NCI-H460 (cell line): Measurements from ENCODE around the gene CCDC148. TPM values are rescaled to one million over a fixed set of nuclear protein-coding genes. Genes with fewer than 3 reads are reported as not detected.
"Not testable (repeated sequence)": the region's sequence is repeated elsewhere in the genome, so short reads cannot be mapped to it uniquely, and the experiment has no call there.

ENCODE experiments used
- DNase-seq: peaks from one replicate; pipeline ENCODE4 v3.0.0-alpha.2; 2016; ENCODE audit warnings: low read depth; ENCODE audit errors: extremely low read depth
- total RNA-seq: library from RNA; depleted of rRNA; stranded (reverse); fragments of >200 nt; shearing (Covaris generic); gene quantifications from 2 replicates; pipeline ENCODE4 v1.2.3, GENCODE V29; 2014

CCDC148 gene
- total RNA-seq, 1 experiment from 2014 or later: 0.32 TPM

DNA sequence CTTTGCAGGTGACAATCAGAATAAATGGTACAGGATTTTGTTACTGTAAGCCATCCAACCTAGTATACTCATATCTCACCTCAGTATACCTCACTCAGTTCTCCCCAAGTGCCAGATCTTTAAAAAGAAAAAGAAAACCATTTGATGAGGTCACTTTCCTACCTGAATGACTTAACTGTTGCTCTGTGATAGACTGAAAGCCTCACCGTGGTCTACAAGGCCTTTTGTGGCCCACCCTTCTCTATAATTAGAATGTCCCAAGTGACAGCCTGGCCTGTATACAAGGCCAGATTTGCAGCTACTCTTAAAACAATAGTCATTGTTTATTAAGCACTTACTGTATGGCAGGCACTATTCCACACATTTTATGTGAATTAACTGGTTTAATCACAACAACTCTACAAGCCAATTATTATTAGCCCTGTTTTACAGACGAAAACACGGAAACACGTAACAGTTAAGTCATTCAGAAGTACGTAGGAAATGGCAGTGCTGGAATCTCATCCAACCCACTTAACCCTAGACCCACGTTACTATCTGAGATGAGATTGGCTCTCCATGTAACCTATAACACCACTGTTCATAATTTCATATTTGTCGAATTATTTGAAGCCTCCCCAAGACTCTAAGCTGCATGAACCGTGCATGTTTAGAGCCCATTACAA is 28.5 kb upstream of the CCDC148 start:
- no peak for DNase-seq

DNA sequence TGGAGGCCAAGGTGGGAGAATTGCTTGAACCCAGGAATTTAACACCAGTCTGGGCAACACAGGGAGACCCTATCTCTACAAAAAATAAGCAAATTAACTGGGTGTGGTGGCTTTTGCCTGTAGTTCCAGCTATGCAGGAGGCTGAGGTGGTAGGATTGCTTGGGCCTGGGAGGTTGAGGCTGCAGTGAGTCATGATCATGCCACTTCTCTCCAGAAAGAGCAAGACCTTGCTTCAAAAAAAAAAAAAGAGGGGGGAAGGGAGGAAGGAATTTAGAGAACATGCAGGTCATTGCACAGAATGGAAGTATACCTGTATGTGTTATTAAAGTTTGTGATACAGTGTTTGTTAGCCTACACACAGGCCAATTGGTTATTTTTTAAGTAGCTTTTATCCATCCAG is 26.0 kb upstream of the CCDC148 start:
- no peak for DNase-seq

GRCh38 chr2:158481116-158481515 is 24.6 kb upstream of the CCDC148 start:
- DNase-seq: no peak

DNA sequence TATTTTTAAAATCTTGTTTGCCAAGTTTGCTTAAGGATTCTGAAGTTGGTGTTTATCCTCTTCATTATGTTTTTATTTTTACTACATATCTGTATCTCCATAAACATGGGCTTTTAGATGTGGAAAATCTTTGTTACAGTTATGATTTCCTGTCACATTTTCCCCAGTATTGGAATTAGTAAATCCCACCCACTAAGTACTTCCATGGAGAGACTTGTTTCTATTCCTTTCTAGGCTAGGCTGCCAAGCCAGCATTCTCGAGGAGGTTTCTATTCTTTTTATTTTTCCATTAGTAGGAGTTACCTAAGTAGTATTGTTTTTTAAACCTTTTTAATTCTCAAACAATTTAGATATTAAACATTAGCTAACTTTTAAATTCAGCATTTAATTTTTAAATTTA is 22.3 kb upstream of the CCDC148 start:
- DNase-seq: no peak

GRCh38 chr2:158478237-158478636 is 21.7 kb upstream of the CCDC148 start:
- no peak for DNase-seq

- no peak for DNase-seq
These were observed 20.6 kb upstream of the CCDC148 start for GRCh38 chr2:158477202-158477601.

GRCh38 chr2:158474526-158475011 is 18.0 kb upstream of the CCDC148 start:
- not testable (repeated sequence) for DNase-seq

DNA sequence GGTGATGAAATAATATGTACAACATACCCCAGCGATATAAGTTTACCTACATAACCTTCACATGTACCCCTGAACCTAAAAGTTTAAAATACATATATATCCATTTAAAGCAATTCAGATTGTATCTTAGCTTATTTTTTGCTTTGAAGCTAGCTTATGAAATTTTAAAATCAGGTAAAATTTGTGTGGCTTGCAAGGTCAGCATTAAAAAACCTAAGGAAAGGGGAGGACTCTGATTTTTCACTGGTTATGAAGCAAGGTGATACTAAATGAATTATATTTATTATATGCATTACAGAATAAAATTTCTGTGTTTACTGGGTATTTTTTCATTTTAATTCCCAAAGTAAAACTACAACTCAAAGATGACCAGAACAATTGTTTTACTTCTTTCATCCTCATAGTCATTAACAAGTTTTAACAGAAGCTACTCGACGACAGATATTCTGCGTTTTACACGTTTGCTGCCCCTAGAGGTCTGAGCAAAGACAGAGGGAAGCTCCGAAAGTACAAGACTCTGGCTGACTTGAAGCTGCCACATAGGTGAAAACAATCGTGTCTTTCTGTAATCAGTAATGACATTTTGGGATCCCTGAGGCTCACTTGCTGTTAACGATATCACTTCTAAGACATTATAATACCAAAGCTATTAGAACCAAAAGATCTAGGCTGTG is 17.3 kb upstream of the CCDC148 start:
- DNase-seq: no peak

DNA sequence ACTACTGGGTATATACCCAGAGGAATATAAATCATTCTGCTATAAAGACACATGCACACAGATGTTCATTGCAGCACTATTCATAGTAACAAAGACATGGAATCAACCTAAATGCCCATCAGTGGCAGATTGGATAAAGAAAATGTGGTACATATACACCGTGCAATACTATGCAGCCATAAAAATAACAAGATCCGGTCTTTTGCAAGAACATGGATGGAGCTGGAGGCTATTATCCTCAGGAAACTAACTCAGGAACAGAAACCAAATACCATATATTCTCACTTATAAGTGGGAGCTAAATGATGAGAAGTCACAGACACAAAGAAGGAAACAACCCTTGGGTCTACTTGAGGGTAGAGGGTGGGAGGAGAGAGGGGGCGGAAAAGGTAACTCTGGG is 16.7 kb upstream of the CCDC148 start:
- DNase-seq: not testable (repeated sequence)

GRCh38 chr2:158472829-158473228 is 16.3 kb upstream of the CCDC148 start:
- DNase-seq: not testable (repeated sequence)

DNA sequence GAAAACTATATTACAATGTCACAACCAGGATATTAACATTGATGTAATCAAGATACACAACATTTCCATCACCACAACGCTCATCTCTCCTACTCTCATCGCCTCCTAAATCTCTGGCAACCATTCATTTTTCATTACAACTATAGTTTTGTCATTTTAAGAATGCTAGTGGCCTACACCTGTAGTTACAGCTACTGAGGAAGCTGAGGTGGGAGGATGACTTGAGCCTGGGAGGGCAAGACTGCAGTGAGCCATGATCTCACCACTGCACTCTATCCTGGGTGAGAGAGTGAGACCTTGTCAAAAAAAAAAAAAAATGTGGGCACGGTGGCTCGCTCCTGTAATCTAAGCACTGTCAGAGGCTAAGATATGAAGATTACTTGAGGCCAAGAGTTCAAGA is 10.7 kb upstream of the CCDC148 start:
- DNase-seq: no peak

- DNase-seq: no peak
These were observed 8.1 kb upstream of the CCDC148 start for GRCh38 chr2:158464426-158465281.

GRCh38 chr2:158463496-158464095 is 7.0 kb upstream of the CCDC148 start:
- DNase-seq: no peak

DNA sequence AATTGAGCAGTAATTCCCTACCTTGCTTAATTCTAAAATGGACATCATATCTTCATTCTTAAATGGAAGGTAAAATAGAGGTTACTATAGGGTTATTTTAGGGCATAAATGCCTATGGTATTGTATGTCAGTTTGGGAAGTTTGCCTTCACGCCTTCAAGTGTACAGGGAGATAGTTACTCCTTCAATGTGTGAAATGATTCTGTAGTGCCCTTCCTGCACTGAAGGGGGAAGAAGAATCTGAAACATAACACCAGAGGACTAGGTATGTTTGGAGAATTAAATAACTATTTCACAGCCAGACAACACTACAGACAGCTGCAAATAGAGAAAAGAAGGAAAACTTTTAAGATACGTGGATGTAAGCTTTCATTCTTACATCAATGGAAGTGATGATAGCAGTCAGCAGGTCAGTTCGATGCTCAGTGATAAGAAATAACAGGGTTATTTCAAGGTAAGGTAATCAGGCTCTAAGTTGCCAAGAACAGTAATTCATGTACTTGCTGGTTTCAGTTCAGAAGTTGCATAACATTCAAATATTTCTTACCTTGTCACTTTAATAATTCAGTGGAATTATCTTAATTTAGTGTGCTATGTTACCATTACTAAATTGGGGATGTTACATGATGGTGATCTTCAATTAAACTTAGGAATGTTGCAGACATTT is 4.2 kb upstream of the CCDC148 start:
- no peak for DNase-seq

DNA sequence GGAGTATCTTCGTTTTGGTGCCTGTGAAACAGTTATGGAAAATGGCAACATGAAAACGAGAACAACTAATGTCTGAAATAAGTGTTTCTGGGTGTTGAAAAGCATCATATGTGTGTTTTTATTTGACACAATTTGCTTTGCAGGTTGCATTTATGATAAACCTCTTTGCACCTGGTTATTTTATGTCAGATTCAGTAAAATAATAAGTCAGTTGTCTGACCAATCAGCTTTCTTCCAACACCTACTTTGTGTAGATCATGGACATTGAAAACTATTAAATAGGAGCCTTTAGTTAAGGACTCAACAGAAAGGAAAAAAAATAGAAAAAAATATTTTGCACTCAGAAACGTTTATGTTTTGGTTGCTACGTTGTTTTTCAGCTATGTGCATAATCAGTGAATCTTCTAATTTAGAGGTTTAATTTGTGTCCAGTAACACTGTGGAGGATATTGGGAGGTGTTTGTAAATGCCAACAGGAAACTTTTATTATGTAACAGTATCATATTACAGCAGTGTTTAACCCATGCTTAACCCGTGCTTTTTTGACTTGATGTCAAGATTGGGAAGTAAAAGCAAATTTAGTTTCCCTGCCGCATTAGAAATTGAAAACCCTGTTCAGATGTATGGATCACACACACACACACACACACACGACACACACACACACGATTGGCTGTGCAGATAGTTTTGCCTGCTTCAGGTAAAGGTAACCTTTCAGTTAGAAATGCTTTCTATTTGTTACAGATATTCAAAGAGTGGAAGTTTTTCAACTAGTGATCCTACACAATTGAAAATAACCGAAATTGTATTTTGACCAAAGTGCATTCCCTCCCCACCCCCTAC is 2.8 kb upstream of the CCDC148 start:
- DNase-seq: no peak

GRCh38 chr2:158458617-158458920 is 2.0 kb upstream of the CCDC148 start:
- DNase-seq: no peak

DNA sequence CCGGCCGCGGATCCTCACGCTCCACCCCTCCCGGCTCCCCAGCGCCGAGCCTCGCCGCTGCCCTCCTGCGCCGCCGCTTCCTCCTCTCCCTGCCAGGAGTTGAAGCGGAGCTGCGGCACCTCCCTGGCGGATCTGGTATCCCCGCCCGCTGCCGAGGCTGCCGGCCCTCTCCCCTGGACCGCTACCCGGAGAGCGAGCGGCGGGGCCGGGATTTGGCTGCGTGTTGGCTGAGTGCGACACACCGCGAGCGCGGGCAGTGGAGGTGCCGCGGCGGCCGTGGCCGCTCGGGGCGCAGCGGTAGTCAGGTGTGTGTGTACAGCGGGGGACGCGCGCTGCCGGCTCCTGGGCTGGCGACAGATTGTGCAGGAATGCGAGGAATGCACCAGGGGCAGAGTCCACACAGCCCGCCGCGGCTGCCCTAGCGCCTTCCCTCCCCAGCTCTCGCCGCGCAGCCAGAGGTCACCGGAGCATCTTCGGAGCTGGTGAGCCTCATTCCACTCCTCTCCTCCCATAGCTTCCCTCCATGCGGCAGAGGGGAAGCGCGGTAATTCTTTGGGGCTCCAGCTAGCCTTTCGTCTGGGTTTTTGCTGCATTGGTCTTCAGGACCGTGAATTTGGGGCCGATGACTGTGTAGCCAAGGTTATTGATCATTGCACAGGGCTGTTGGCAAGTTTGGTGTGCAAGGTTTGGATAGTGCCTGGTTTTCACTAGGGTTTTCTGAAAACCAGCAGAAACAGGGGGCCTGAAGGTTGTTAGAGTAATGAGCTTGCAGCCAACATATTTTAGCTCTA is 1.5 kb upstream of the CCDC148 start:
- DNase-seq: peak; percentile 54

DNA sequence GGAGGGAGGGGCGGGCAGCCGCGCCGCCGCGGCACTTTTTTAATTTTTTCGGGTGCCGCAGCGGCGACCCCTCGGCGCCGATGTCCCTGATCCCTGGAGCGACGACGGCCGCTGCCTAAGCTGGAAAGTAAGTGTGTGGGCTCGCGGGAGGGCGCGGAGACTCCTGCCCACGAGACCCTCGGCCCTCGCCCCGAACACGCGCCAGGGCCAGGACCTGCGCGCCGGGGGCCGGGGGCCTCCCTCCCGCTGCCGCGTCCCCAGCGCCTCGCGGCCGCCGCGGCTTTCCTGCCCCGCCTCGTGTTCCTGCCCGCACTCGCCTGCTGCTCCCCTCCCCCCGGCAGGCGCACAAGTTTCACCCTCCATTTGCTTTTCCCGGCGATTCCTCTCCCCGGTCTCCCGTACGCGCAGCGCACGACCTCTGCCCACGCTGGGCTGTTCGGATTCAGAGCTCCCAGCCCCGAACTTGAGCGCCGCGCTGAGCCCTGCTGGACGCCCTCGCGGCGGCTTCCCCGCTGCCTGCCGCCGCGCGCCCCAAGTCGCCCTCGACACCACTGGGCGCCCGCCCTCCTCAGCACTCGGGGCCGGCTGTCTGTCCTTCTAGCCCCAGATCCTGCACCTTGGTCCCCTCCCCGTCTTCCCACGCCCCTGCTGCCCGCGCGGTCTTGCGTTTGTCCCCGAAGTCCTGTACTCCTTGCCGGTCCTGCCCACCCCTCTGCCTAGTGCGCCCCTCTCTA is 706 bp upstream of the CCDC148 start:
- DNase-seq: peak; percentile 38
